Large intestine (tissue), 3 donors: Measurements from ENCODE around the gene TPSG1. TPM values are rescaled to one million over a fixed set of nuclear protein-coding genes. Genes with fewer than 3 reads are reported as not detected.

Source experiments
- DNase-seq, 2 donors: peaks; one replicate each; pipeline versions ENCODE4 v3.0.0 to v3.0.0-alpha.2; 2013
- H3K27ac ChIP-seq: one replicate; pipeline ENCODE4 v1.5.1; 2013; ENCODE audit warnings: low read length
- H3K27me3 ChIP-seq: 2 replicates; pipeline ENCODE4 v1.6.1; 2013; ENCODE audit warnings: low read length; ENCODE audit not compliant: control insufficient read depth, insufficient read depth
- H3K36me3 ChIP-seq: 2 replicates; pipeline ENCODE4 v1.6.1; 2013; ENCODE audit warnings: low read length; ENCODE audit not compliant: control insufficient read depth, insufficient read depth
- H3K4me1 ChIP-seq: one replicate; pipeline ENCODE4 v1.6.1; 2013; ENCODE audit warnings: low read length; ENCODE audit not compliant: control insufficient read depth, insufficient read depth
- H3K4me3 ChIP-seq: one replicate; pipeline ENCODE4 v1.5.1; 2013; ENCODE audit warnings: low read length
- H3K9me3 ChIP-seq: one replicate; pipeline ENCODE4 v1.6.1; 2013; ENCODE audit warnings: mild to moderate bottlenecking, low read depth, low read length, moderate library complexity; ENCODE audit not compliant: control insufficient read depth
- WGBS: methylation state at CpG from one replicate; pipeline ENCODE4 v1.1.5; 2013; ENCODE audit warnings: low lambda C conversion rate; ENCODE audit not compliant: insufficient coverage; 5-methylcytosine and 5-hydroxymethylcytosine counted together
- polyA plus RNA-seq: library from polyadenylated mRNA; unstranded; fragments of 120-200 nt; gene quantifications from one replicate; pipeline ENCODE4 v1.2.1, GENCODE V29; 2013

TPSG1 gene
- polyA plus RNA-seq, 1 donor = 25.4 TPM

DNA sequence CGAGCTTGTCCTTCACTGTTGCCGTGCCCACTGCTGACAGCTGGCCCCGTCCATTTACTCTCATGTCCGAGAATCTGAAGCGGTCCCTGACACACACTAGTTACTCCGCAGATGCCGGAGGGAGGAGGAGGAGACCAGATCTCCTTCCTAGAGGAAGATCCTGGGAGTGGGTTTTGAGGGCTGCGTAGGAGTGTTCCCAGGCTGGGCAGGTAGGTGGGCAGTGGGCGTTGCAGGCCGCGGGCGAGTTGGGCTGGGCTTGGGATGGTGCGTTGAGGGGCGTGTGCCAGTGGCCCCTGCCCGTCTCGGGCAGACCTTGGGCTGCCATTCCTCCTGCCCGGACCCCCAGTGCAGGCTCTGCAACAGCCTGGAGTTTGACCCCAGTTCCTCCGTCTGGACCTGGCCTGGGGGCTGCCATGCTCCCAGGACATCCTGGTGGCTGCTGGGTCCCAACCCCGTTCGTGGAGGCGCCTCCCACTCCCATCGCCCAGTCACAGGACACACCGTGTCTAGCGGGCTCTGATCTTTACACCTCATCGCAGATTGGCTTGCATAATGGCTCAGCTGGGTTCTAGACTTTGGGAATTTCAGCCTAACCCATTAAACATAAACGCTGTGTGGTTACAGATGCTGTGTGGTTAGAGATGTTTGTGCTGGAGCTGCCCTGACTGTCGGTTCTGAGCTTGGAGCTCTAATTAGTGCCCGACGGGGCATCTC lies 49.3 kb downstream of the TPSG1 start:
- Histone ChIP-seq H3K27me3 (no peaks in the 10 kb centered on the region), H3K4me3 (no peak overlapping the region), H3K27ac (no peak overlapping the region), H3K4me1 (no peaks in the 10 kb centered on the region), H3K36me3 (no peaks in the 10 kb centered on the region), H3K9me3 (no peaks in the 10 kb centered on the region)
- WGBS = no CpG with 5 or more reads among the region's 29 CpGs
- DNase-seq = no peak

DNA sequence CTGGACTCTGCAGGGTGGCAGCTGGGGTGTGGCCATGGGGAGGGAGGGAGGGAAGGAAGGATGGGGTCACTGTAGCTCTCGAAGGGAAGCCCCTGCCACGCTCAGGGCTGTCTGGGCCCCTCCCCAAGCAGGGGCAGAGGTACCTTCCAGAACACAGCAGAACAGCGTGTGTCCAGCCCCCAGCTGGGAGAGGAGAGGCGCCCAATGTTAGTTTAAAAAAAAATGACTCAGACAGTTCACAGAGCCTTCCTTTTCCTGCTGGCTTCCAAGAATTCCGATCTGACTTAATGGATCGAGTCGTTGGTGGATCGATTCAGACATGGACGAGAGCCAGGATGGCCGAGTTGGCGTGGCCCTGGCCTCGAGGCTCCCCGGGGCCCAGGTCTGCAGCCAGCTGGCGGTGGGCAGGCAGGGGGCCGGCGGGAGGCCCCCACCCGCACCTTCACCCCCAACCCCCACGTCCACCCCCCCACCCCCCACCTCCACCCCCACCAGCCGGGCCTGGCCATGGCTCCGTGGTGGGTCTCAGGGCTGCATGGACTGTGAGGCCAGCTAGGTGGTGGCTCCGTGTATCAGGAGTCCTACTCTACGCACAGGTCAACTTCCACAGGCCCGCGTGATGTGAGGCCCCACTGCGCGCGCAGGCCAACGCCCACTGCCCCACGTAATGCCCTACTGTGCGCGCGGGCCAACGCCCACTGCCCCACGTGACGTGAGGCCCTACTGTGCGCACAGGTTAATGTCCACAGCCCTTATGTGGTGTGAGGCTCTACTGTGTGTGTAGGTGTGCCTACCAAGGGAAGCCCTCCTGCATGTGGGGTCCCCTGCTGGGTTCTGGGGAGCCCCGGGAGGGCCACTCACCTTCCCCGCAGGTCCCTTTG lies 50.4 kb downstream of the TPSG1 start:
- H3K4me3 ChIP-seq = no peak overlapping the region
- WGBS = no CpG with 5 or more reads among the region's 38 CpGs
- no peak overlapping the region for H3K27ac ChIP-seq
- no peaks in the 10 kb centered on the region for H3K4me1 ChIP-seq
- H3K9me3 ChIP-seq = no peaks in the 10 kb centered on the region
- H3K27me3 ChIP-seq = no peaks in the 10 kb centered on the region
- DNase-seq = no peak
- no peaks in the 10 kb centered on the region for H3K36me3 ChIP-seq

GRCh38 chr16:1173788-1174451 lies 51.1 kb downstream of the TPSG1 start:
- no peaks in the 10 kb centered on the region for H3K9me3 ChIP-seq
- H3K36me3 ChIP-seq = no peaks in the 10 kb centered on the region
- H3K27me3 ChIP-seq = no peaks in the 10 kb centered on the region
- H3K4me3 ChIP-seq = no peak overlapping the region
- no peak for DNase-seq
- WGBS = no CpG with 5 or more reads among the region's 14 CpGs
- H3K27ac ChIP-seq = no peak overlapping the region
- peaks cover 2% of the 10 kb centered on the region for H3K4me1 ChIP-seq

GRCh38 chr16:1172651-1173050 lies 52.4 kb downstream of the TPSG1 start:
- H3K27me3 ChIP-seq = no peaks in the 10 kb centered on the region
- no peak for DNase-seq
- peaks cover 1% of the 10 kb centered on the region for H3K9me3 ChIP-seq
- no peak overlapping the region for H3K27ac ChIP-seq
- no peak overlapping the region for H3K4me3 ChIP-seq
- peaks cover 6% of the 10 kb centered on the region for H3K4me1 ChIP-seq
- WGBS = no CpG with 5 or more reads among the region's 13 CpGs
- H3K36me3 ChIP-seq = no peaks in the 10 kb centered on the region

DNA sequence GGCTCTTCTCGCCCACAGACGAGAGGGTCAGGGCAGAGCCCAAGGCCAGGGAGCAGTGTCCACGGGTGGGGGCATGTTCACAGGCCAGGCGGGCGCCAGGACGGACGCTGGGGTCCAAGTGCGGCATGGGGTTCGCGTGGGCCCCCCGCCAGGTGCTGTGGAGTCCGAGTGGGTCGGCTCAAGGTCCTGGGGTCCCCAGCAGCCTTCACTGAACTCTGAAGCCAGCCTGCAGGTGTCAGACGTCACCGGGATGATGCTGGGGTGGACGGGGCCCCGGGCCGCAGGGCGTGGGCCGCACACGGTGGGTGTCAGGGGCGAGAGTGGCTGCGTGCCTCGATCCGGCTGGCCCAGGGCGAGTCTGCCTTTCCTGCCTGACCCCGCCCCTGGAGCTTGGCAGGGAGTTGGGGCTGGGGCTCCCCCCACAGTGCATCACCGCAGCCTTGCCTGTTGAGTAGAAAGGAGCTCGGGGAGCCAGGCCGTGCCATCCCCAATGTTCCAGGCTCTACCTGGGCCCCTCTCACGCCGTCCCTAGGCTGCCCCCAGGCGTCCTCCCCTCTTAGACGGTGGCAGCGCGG lies 53.1 kb downstream of the TPSG1 start:
- DNase-seq = no peak
- Histone ChIP-seq H3K27ac (no peak overlapping the region), H3K27me3 (no peaks in the 10 kb centered on the region), H3K4me1 (peaks cover 8% of the 10 kb centered on the region), H3K4me3 (no peak overlapping the region), H3K9me3 (peaks cover 6% of the 10 kb centered on the region), H3K36me3 (no peaks in the 10 kb centered on the region)
- WGBS = no CpG with 5 or more reads among the region's 36 CpGs

Other genes starting within 250 kb of the TPSG1 start
- gene SOX8, start 243.5 kb downstream of the TPSG1 start, polyA plus RNA-seq = 3.7 TPM
- 1.2 TPM for gene SSTR5, start 152.5 kb downstream of the TPSG1 start, polyA plus RNA-seq
- 0.03 TPM for gene C1QTNF8, start 129.0 kb downstream of the TPSG1 start, polyA plus RNA-seq
- gene CACNA1H, start 72.2 kb downstream of the TPSG1 start, polyA plus RNA-seq = 9.8 TPM
- gene TPSB2, start 4.9 kb upstream of the TPSG1 start, polyA plus RNA-seq = 0.34 TPM
- gene TPSAB1, start 15.4 kb upstream of the TPSG1 start, polyA plus RNA-seq = 0.30 TPM
- gene TPSD1, start 30.8 kb upstream of the TPSG1 start, polyA plus RNA-seq = 0.06 TPM
- 130 TPM for gene UBE2I, start 84.4 kb upstream of the TPSG1 start, polyA plus RNA-seq
- 8.1 TPM for gene BAIAP3, start 108.4 kb upstream of the TPSG1 start, polyA plus RNA-seq
- 40.0 TPM for gene TSR3, start 126.6 kb upstream of the TPSG1 start, polyA plus RNA-seq
- 68.3 TPM for gene GNPTG, start 126.7 kb upstream of the TPSG1 start, polyA plus RNA-seq
- 21.9 TPM for gene UNKL, start 189.4 kb upstream of the TPSG1 start, polyA plus RNA-seq
- gene UQCC4, start 195.5 kb upstream of the TPSG1 start, polyA plus RNA-seq = 18.5 TPM
- gene PERCC1, start 205.8 kb upstream of the TPSG1 start, polyA plus RNA-seq = 1.3 TPM
- 2.9 TPM for gene CCDC154, start 219.3 kb upstream of the TPSG1 start, polyA plus RNA-seq
- gene CLCN7, start 249.8 kb upstream of the TPSG1 start, polyA plus RNA-seq = 93.6 TPM